ENCODE measurements around the gene CD46.

The CD46 gene

DNA sequence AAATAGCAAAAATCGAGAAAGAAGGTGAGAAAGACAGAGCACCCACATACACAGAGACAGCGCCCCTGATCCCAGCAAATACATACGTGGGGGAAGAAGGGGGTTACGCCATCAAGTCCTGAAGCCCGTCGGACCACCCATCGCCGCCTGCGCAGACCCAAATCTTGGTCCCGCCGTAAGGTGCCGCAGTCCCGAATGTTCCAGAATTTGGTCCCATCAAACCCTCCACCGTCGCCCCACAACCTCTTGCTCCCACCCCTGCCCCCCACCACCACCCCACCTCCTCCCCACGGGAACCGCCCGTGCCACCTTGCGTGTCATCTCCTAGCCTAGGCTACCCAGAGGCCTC, 71.7 kb downstream of the CD46 start:
- no peak for DNase-seq (ENCODE audit: low read depth in 1 of 2, low spot score in 1 of 2)
- Histone ChIP-seq H3K27me3 (ENCODE audit: insufficient read depth, poor library complexity, severe bottlenecking) (no peaks in the 10 kb centered on the region), H3K4me3 (replicated peaks; ENCODE audit: insufficient read depth, low read length) (no peak overlapping the region), H3K27ac (replicated peaks) (no peak overlapping the region)
- TF ChIP-seq, protein P1, sequence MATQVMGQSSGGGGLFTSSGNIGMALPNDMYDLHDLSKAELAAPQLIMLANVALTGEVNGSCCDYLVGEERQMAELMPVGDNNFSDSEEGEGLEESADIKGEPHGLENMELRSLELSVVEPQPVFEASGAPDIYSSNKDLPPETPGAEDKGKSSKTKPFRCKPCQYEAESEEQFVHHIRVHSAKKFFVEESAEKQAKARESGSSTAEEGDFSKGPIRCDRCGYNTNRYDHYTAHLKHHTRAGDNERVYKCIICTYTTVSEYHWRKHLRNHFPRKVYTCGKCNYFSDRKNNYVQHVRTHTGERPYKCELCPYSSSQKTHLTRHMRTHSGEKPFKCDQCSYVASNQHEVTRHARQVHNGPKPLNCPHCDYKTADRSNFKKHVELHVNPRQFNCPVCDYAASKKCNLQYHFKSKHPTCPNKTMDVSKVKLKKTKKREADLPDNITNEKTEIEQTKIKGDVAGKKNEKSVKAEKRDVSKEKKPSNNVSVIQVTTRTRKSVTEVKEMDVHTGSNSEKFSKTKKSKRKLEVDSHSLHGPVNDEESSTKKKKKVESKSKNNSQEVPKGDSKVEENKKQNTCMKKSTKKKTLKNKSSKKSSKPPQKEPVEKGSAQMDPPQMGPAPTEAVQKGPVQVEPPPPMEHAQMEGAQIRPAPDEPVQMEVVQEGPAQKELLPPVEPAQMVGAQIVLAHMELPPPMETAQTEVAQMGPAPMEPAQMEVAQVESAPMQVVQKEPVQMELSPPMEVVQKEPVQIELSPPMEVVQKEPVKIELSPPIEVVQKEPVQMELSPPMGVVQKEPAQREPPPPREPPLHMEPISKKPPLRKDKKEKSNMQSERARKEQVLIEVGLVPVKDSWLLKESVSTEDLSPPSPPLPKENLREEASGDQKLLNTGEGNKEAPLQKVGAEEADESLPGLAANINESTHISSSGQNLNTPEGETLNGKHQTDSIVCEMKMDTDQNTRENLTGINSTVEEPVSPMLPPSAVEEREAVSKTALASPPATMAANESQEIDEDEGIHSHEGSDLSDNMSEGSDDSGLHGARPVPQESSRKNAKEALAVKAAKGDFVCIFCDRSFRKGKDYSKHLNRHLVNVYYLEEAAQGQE (IDR thresholded peaks at IDR 0.05; ENCODE audit: insufficient replicate concordance, low read depth) = no peak
- TF ChIP-seq GABPA (IDR thresholded peaks at IDR 0.05; ENCODE audit: low read depth) = no peak
- TF ChIP-seq, protein P2, sequence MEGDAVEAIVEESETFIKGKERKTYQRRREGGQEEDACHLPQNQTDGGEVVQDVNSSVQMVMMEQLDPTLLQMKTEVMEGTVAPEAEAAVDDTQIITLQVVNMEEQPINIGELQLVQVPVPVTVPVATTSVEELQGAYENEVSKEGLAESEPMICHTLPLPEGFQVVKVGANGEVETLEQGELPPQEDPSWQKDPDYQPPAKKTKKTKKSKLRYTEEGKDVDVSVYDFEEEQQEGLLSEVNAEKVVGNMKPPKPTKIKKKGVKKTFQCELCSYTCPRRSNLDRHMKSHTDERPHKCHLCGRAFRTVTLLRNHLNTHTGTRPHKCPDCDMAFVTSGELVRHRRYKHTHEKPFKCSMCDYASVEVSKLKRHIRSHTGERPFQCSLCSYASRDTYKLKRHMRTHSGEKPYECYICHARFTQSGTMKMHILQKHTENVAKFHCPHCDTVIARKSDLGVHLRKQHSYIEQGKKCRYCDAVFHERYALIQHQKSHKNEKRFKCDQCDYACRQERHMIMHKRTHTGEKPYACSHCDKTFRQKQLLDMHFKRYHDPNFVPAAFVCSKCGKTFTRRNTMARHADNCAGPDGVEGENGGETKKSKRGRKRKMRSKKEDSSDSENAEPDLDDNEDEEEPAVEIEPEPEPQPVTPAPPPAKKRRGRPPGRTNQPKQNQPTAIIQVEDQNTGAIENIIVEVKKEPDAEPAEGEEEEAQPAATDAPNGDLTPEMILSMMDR (IDR thresholded peaks at IDR 0.05; ENCODE audit: insufficient read depth, low read length) = no peak
- TF ChIP-seq SPI1 (IDR thresholded peaks at IDR 0.05; ENCODE audit: borderline replicate concordance, low read depth) = no peak

DNA sequence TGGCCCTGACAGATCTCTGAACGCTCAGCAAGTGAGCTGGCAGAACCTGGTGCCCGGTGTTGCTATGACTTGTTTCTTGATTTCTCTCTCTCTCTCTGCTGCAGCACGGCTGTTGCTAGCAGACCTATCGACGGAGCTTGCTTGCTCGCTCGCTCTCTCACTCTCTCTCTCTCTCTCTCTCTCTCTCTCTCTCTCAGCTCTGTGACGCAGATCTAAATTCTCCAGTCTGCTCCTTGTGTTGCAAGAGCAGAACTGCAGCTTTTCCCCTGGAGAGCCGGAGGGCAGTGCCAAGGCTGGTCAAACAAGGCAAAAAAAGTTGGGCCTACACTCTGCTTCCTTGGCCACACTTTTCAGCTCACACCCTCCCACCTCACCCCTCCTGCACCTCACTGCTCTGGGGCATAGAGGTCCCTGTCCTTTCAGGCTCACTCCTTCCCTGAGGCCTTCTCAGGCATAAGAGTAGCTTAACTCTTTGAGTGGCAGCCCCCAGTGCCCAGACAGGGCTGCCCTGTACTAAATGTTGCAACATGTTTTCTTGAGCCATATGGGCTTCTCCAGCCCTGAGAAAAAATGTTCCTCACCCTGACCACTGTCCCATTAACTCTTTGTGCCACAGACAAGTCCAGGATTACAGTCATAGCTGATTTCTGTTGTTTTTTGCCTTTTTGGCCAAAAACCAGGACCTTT, 72.2 kb downstream of the CD46 start:
- Histone ChIP-seq H3K27me3 (ENCODE audit: insufficient read depth, poor library complexity, severe bottlenecking) (no peaks in the 10 kb centered on the region), H3K27ac (replicated peaks) (peak overlapping the region; percentile 84), H3K4me3 (replicated peaks; ENCODE audit: insufficient read depth, low read length) (no peak overlapping the region)
- DNase-seq (ENCODE audit: low read depth in 1 of 2, low spot score in 1 of 2) = peak; percentile 49 to 81
- TF ChIP-seq POLR2AphosphoS5 (IDR thresholded peaks at IDR 0.05; ENCODE audit: low read depth) (no peak), GABPA (IDR thresholded peaks at IDR 0.05; ENCODE audit: low read depth) (no peak), SPI1 (IDR thresholded peaks at IDR 0.05; ENCODE audit: borderline replicate concordance, low read depth) (no peak)
- TF ChIP-seq, protein P1 (IDR thresholded peaks at IDR 0.05; ENCODE audit: insufficient replicate concordance, low read depth) = no peak
- TF ChIP-seq, protein P2 (IDR thresholded peaks at IDR 0.05; ENCODE audit: insufficient read depth, low read length) = no peak

DNA sequence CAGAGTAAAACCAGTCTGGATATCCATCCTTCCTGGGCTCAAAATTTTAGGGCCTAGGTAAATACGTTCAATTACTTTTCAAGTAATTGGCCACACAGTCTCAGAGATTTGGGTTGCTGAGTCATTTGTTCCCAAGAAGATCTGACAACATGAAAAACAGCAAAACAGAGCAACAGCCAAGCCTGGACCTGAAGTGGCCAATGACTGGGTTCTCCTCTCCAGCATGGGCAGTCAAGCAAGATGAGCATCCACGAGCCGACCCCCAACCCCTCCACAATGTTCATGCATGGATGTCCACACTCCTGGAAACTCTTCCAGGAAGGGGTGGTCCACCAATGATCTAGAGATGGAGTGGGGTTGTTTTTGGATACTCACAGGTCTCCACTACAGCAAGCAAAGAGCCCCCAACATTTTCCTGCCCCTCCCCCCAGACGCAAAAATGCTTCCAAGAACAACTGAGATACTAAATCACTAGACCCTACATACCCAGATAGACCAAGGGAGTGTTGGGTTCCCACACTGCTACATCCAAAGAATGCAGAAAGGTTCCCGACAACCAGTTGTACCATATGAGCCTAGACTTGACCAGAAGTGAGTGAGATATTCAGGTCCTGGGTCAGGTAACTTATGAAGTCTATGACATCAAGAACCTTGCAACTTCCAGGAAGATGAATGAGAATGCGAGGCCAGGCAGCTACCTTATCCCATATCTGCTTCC, 73.0 kb downstream of the CD46 start:
- no peak for TF ChIP-seq SPI1 (IDR thresholded peaks at IDR 0.05; ENCODE audit: borderline replicate concordance, low read depth)
- Histone ChIP-seq H3K27ac (replicated peaks) (peak overlapping the region; percentile 84), H3K4me3 (replicated peaks; ENCODE audit: insufficient read depth, low read length) (no peak overlapping the region), H3K27me3 (ENCODE audit: insufficient read depth, poor library complexity, severe bottlenecking) (no peaks in the 10 kb centered on the region)
- DNase-seq (ENCODE audit: low read depth in 1 of 2, low spot score in 1 of 2) = no peak

DNA sequence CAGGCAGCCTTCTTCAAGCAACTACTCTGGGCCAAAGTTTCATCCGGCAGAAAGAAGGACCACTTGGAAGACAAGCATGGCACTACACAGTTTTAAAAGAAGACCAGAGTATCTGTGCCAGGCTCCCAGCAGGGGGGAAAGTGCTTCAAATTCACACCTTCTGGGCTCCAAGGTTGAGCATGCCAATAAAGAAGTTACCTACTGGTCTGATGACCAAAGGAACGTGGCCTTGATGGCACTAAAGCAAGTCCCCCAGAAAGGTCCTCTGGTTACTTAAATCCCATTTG, 73.5 kb downstream of the CD46 start:
- Histone ChIP-seq H3K27me3 (ENCODE audit: insufficient read depth, poor library complexity, severe bottlenecking) (no peaks in the 10 kb centered on the region), H3K4me3 (replicated peaks; ENCODE audit: insufficient read depth, low read length) (no peak overlapping the region), H3K27ac (replicated peaks) (peak overlapping the region; percentile 84)
- TF ChIP-seq, protein P2 (IDR thresholded peaks at IDR 0.05; ENCODE audit: insufficient read depth, low read length) = no peak
- TF ChIP-seq, protein P1 (IDR thresholded peaks at IDR 0.05; ENCODE audit: insufficient replicate concordance, low read depth) = no peak
- TF ChIP-seq GABPA (IDR thresholded peaks at IDR 0.05; ENCODE audit: low read depth) = no peak
- no peak for TF ChIP-seq POLR2AphosphoS5 (IDR thresholded peaks at IDR 0.05; ENCODE audit: low read depth)
- DNase-seq (ENCODE audit: low read depth in 1 of 2, low spot score in 1 of 2) = no peak

Measured in HL-60 (cell line).